ENCODE data around the gene SRRM3. TPM values are rescaled to one million over a fixed set of nuclear protein-coding genes. Genes with fewer than 3 reads are reported as not detected.

Gene SRRM3
- polyA plus RNA-seq, 1 donor (not counting 4 experiments of a cell fraction or from before 2014, with no cell fraction given): 0.30 TPM

GRCh38 chr7:76247938-76248337 lies 46.2 kb downstream of the SRRM3 start:
- Histone ChIP-seq H3K4me2 (ENCODE audit: control insufficient read depth, extremely low read depth, insufficient read depth, low read depth, low read length) (no peak overlapping the region), H3K9me1 (ENCODE audit: control insufficient read depth, extremely low read depth, insufficient read depth, low read length) (no peaks in the 10 kb centered on the region), H2AFZ (ENCODE audit: control insufficient read depth, low read length) (no peak overlapping the region), H3K4me3 (ENCODE audit: control insufficient read depth in 2 of 3, extremely low read depth in 1 of 3, insufficient read depth in 2 of 3, low read depth in 1 of 3, low read length in 3 of 3) (no peak overlapping the region), H3K9me3 (ENCODE audit: control insufficient read depth, low read depth, low read length) (no peaks in the 10 kb centered on the region), H3K27ac (ENCODE audit: control insufficient read depth, insufficient read depth, low read length) (no peak overlapping the region), H3K4me1 (ENCODE audit: control insufficient read depth, extremely low read depth, insufficient read depth, low read length) (no peaks in the 10 kb centered on the region), H4K20me1 (ENCODE audit: control insufficient read depth, extremely low read depth, insufficient read depth, low read length) (no peaks in the 10 kb centered on the region), H3K79me2 (ENCODE audit: control insufficient read depth, insufficient read depth, low read length) (no peaks in the 10 kb centered on the region), H3K36me3 (ENCODE audit: control insufficient read depth in 2 of 2, extremely low read depth in 1 of 2, insufficient read depth in 2 of 2, low read length in 2 of 2) (no peaks in the 10 kb centered on the region), H3K9ac (ENCODE audit: control insufficient read depth, extremely low read depth, insufficient read depth, low read length) (no peak overlapping the region), H3K27me3 (ENCODE audit: control insufficient read depth, extremely low read depth, insufficient read depth, low read length) (no peaks in the 10 kb centered on the region)
- dilution Hi-C loops (cut with MboI; ENCODE audit: extremely low pct_ligation_motif_present, low sequenced_read_pairs): no loop called here
- no peak for DNase-seq (ENCODE audit: low read depth, low spot score)
- no peak for TF ChIP-seq CTCF (optimal IDR thresholded peaks at IDR 0.05 in 1 of 3, IDR thresholded peaks at IDR 0.05 in 1 of 3, conservative IDR thresholded peaks at IDR 0.05 in 1 of 3; ENCODE audit: extremely low read depth in 1 of 3, insufficient read depth in 2 of 3, low read length in 3 of 3)
- TF ChIP-seq EZH2 (IDR thresholded peaks at IDR 0.05; ENCODE audit: low read length): no peak
- no peak for FAIRE-seq

- Histone ChIP-seq H3K9me3 (ENCODE audit: control insufficient read depth, low read depth, low read length) (no peaks in the 10 kb centered on the region), H4K20me1 (ENCODE audit: control insufficient read depth, extremely low read depth, insufficient read depth, low read length) (no peaks in the 10 kb centered on the region), H3K4me1 (ENCODE audit: control insufficient read depth, extremely low read depth, insufficient read depth, low read length) (no peaks in the 10 kb centered on the region), H3K4me2 (ENCODE audit: control insufficient read depth, extremely low read depth, insufficient read depth, low read depth, low read length) (no peak overlapping the region), H3K9me1 (ENCODE audit: control insufficient read depth, extremely low read depth, insufficient read depth, low read length) (no peaks in the 10 kb centered on the region), H3K79me2 (ENCODE audit: control insufficient read depth, insufficient read depth, low read length) (no peaks in the 10 kb centered on the region), H3K27ac (ENCODE audit: control insufficient read depth, insufficient read depth, low read length) (no peak overlapping the region), H3K36me3 (ENCODE audit: control insufficient read depth in 2 of 2, extremely low read depth in 1 of 2, insufficient read depth in 2 of 2, low read length in 2 of 2) (no peaks in the 10 kb centered on the region), H3K4me3 (ENCODE audit: control insufficient read depth in 2 of 3, extremely low read depth in 1 of 3, insufficient read depth in 2 of 3, low read depth in 1 of 3, low read length in 3 of 3) (no peak overlapping the region), H2AFZ (ENCODE audit: control insufficient read depth, low read length) (no peak overlapping the region), H3K9ac (ENCODE audit: control insufficient read depth, extremely low read depth, insufficient read depth, low read length) (no peak overlapping the region), H3K27me3 (ENCODE audit: control insufficient read depth, extremely low read depth, insufficient read depth, low read length) (no peaks in the 10 kb centered on the region)
- DNase-seq (ENCODE audit: low read depth, low spot score) (no peak), FAIRE-seq (no peak)
- TF ChIP-seq EZH2 (IDR thresholded peaks at IDR 0.05; ENCODE audit: low read length): no peak
- TF ChIP-seq CTCF (optimal IDR thresholded peaks at IDR 0.05 in 1 of 3, IDR thresholded peaks at IDR 0.05 in 1 of 3, conservative IDR thresholded peaks at IDR 0.05 in 1 of 3; ENCODE audit: extremely low read depth in 1 of 3, insufficient read depth in 2 of 3, low read length in 3 of 3): no peak
- dilution Hi-C loops (cut with MboI; ENCODE audit: extremely low pct_ligation_motif_present, low sequenced_read_pairs): no loop called here
Measured at GRCh38 chr7:76252021-76252420, 50.3 kb downstream of the SRRM3 start.
